ENCODE data around the gene OSBP2.

DNA sequence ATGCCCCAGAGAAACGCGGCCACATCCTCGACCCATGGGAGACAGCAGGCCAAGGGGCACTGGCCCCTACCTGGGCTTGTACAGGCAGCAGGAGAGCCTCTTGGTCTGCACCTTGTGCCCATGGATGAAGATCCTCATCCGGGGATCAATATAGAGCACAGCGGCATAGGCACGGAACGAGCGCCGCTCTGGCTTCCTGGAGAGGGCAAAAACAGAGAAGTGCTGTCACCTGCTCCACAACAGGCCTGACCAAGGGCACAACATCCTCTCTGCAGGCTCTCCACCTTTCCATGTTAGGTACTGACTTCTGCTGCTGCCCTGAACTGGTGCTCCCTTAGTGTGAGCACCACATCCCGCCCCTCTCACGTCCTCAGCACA, 246.7 kb downstream of the OSBP2 start:
- TF ChIP-seq CTCF (IDR thresholded peaks at IDR 0.05; ENCODE audit: low read length) = no peak
- no peak for TF ChIP-seq EZH2 (IDR thresholded peaks at IDR 0.05; ENCODE audit: borderline replicate concordance, low read length)

Measured in OCI-LY1 (cell line).